HEK293 (cell line): ENCODE results near the gene PLCL1.

Experiments
- HOXD13 ChIP-seq: sonication (generic); formaldehyde crosslinking; IDR thresholded peaks from 2 replicates; pipeline ENCODE4 v1.8.0; 2022; ENCODE audit warnings: missing genetic modification reagents, borderline replicate concordance
- ZBTB8A ChIP-seq: fragments of 450-650 bp; formaldehyde crosslinking; IDR thresholded peaks from 2 replicates; pipeline ENCODE4 v1.5.1; 2016; ENCODE audit warnings: missing biosample characterization, missing genetic modification characterization
- ZNF146 ChIP-seq: fragments of 450-650 bp; formaldehyde crosslinking; IDR thresholded peaks from 2 replicates; pipeline ENCODE4 v1.5.1; 2016; ENCODE audit warnings: missing biosample characterization, missing genetic modification characterization
- ZNF416 ChIP-seq: fragments of 450-650 bp; formaldehyde crosslinking; IDR thresholded peaks from 2 replicates; pipeline ENCODE4 v1.5.1; 2016; ENCODE audit warnings: missing biosample characterization, missing genetic modification characterization
- TF ChIP-seq, protein P1 (sequence below): fragments of 450-650 bp; formaldehyde crosslinking; IDR thresholded peaks from 2 replicates; pipeline ENCODE4 v1.5.1; 2016; ENCODE audit warnings: missing biosample characterization, missing genetic modification characterization
- TF ChIP-seq, protein P2 (sequence below): fragments of 450-650 bp; formaldehyde crosslinking; IDR thresholded peaks from 2 replicates; pipeline ENCODE4 v1.5.1; 2016; ENCODE audit warnings: missing biosample characterization, missing genetic modification characterization
- TF ChIP-seq, protein P3 (sequence below): IDR thresholded peaks from 2 replicates; pipeline ENCODE4 v1.6.1; 2011; ENCODE audit warnings: mild to moderate bottlenecking, low read depth, low read length, borderline replicate concordance
- TF ChIP-seq, protein P4 (sequence below): fragments of 450-650 bp; formaldehyde crosslinking; IDR thresholded peaks from 2 replicates; pipeline ENCODE4 v1.5.1; 2016; ENCODE audit warnings: missing biosample characterization, missing genetic modification characterization

DNA sequence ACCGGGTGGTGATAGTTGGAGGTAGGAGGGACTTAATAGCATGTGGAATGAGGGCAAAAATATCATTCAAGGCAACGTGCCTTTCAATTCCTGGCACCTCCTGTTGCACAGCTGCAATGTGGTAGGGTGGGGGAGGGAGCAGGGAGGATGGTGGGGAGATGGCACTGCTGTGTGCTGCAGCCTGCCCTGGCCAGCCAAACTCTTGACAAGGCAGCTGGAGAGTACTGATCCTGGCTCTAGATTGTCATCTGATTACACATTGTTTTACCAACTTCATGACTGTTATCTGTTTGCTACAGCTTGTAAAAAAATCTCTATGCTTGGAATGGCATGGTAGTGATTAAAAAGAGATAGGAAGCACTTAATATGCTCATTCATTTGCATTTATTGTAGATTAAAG, 47.7 kb downstream of the PLCL1 start:
- TF ChIP-seq, protein P1, sequence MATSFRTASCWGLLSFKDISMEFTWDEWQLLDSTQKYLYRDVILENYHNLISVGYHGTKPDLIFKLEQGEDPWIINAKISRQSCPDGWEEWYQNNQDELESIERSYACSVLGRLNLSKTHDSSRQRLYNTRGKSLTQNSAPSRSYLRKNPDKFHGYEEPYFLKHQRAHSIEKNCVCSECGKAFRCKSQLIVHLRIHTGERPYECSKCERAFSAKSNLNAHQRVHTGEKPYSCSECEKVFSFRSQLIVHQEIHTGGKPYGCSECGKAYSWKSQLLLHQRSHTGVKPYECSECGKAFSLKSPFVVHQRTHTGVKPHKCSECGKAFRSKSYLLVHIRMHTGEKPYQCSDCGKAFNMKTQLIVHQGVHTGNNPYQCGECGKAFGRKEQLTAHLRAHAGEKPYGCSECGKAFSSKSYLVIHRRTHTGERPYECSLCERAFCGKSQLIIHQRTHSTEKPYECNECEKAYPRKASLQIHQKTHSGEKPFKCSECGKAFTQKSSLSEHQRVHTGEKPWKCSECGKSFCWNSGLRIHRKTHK (tag by site-specific recombination) = no peak
- TF ChIP-seq, protein P2, sequence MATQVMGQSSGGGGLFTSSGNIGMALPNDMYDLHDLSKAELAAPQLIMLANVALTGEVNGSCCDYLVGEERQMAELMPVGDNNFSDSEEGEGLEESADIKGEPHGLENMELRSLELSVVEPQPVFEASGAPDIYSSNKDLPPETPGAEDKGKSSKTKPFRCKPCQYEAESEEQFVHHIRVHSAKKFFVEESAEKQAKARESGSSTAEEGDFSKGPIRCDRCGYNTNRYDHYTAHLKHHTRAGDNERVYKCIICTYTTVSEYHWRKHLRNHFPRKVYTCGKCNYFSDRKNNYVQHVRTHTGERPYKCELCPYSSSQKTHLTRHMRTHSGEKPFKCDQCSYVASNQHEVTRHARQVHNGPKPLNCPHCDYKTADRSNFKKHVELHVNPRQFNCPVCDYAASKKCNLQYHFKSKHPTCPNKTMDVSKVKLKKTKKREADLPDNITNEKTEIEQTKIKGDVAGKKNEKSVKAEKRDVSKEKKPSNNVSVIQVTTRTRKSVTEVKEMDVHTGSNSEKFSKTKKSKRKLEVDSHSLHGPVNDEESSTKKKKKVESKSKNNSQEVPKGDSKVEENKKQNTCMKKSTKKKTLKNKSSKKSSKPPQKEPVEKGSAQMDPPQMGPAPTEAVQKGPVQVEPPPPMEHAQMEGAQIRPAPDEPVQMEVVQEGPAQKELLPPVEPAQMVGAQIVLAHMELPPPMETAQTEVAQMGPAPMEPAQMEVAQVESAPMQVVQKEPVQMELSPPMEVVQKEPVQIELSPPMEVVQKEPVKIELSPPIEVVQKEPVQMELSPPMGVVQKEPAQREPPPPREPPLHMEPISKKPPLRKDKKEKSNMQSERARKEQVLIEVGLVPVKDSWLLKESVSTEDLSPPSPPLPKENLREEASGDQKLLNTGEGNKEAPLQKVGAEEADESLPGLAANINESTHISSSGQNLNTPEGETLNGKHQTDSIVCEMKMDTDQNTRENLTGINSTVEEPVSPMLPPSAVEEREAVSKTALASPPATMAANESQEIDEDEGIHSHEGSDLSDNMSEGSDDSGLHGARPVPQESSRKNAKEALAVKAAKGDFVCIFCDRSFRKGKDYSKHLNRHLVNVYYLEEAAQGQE = no peak
- TF ChIP-seq ZNF146 (tag by site-specific recombination) (no peak), HOXD13 (CRISPR knock-in tag) (no peak), ZBTB8A (no peak), ZNF416 (tag by site-specific recombination) (no peak)
- TF ChIP-seq, protein P3, sequence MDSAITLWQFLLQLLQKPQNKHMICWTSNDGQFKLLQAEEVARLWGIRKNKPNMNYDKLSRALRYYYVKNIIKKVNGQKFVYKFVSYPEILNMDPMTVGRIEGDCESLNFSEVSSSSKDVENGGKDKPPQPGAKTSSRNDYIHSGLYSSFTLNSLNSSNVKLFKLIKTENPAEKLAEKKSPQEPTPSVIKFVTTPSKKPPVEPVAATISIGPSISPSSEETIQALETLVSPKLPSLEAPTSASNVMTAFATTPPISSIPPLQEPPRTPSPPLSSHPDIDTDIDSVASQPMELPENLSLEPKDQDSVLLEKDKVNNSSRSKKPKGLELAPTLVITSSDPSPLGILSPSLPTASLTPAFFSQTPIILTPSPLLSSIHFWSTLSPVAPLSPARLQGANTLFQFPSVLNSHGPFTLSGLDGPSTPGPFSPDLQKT = no peak
- TF ChIP-seq, protein P4, sequence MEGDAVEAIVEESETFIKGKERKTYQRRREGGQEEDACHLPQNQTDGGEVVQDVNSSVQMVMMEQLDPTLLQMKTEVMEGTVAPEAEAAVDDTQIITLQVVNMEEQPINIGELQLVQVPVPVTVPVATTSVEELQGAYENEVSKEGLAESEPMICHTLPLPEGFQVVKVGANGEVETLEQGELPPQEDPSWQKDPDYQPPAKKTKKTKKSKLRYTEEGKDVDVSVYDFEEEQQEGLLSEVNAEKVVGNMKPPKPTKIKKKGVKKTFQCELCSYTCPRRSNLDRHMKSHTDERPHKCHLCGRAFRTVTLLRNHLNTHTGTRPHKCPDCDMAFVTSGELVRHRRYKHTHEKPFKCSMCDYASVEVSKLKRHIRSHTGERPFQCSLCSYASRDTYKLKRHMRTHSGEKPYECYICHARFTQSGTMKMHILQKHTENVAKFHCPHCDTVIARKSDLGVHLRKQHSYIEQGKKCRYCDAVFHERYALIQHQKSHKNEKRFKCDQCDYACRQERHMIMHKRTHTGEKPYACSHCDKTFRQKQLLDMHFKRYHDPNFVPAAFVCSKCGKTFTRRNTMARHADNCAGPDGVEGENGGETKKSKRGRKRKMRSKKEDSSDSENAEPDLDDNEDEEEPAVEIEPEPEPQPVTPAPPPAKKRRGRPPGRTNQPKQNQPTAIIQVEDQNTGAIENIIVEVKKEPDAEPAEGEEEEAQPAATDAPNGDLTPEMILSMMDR = no peak
